Mesothelial cell of epicardium (in vitro differentiated cells): ENCODE measurements around the gene MINDY4. TPM values are rescaled to one million over a fixed set of nuclear protein-coding genes. Genes with fewer than 3 reads are reported as not detected.
A peak's percentile ranks its signal among the peaks of the same experiment; 100 is the strongest.

Experiments
- DNase-seq, 2 experiments: peaks; one replicate each; pipeline ENCODE4 v3.0.0; 2021; ENCODE audit warnings: low spot score in 2 of 2; ENCODE audit not compliant: unreplicated experiment in 2 of 2
- H3K27ac Mint-ChIP-seq: 2 replicates; pipeline ENCODE4 v1.8.0; 2021; ENCODE audit warnings: mixed read lengths
- H3K27me3 Mint-ChIP-seq: 2 replicates; pipeline ENCODE4 v1.8.0; 2021; ENCODE audit warnings: low read depth, mixed read lengths
- H3K36me3 Mint-ChIP-seq: 2 replicates; pipeline ENCODE4 v1.8.0; 2021; ENCODE audit warnings: mixed read lengths
- H3K4me1 Mint-ChIP-seq: 2 replicates; pipeline ENCODE4 v1.8.0; 2021; ENCODE audit warnings: mixed read lengths
- H3K4me3 Mint-ChIP-seq: 2 replicates; pipeline ENCODE4 v1.8.0; 2021; ENCODE audit warnings: mild to moderate bottlenecking, moderate library complexity, mixed read lengths
- H3K9me3 Mint-ChIP-seq: 2 replicates; pipeline ENCODE4 v1.8.0; 2021; ENCODE audit warnings: mixed read lengths
- CTCF ChIP-seq: fragments of 200-600 bp; sonication (generic); IDR thresholded peaks from one replicate; pipeline ENCODE4 v1.5.0; 2021; ENCODE audit warnings: antibody characterized with exemption; ENCODE audit not compliant: unreplicated experiment
- total RNA-seq: library from RNA; stranded (reverse); gene quantifications from 3 replicates; pipeline ENCODE4 v1.2.1, GENCODE V29; 2021

Gene MINDY4
- total RNA-seq, result 10.8 to 11.6 TPM (median 11.3 TPM) in 3 replicates

GRCh38 chr7:30771174-30771879 lies at the start of gene MINDY4:
Gene MINDY4, plus strand, starts transcription at chr7:30771417. Its CDS starts 77 bp downstream, at chr7:30771494.
- H3K36me3 Mint-ChIP-seq, result no peaks in the 10 kb centered on the region
- peak within 1 kb of the TSS; percentile 73 for H3K4me3 Mint-ChIP-seq
- no peaks in the 10 kb centered on the region for H3K27me3 Mint-ChIP-seq
- H3K9me3 Mint-ChIP-seq, result no peaks in the 10 kb centered on the region
- DNase-seq, result peak; percentile 64 to 78
- TF ChIP-seq CTCF, result no peak
- peak within 1 kb of the TSS; percentile 59 for H3K27ac Mint-ChIP-seq
- H3K4me1 Mint-ChIP-seq, result peaks cover 19% of the 10 kb centered on the region

GRCh38 chr7:30722187-30722586 lies 49.0 kb upstream of the MINDY4 start:
- no peak for TF ChIP-seq CTCF
- Mint-ChIP-seq H3K36me3 (peaks cover 10% of the 10 kb centered on the region), H3K27ac (no peak overlapping the region), H3K4me3 (no peak overlapping the region), H3K4me1 (peaks cover 3% of the 10 kb centered on the region), H3K27me3 (peaks cover 12% of the 10 kb centered on the region), H3K9me3 (peaks cover 27% of the 10 kb centered on the region)
- DNase-seq, result no peak

GRCh38 chr7:30722671-30723070 lies 48.5 kb upstream of the MINDY4 start:
- no peak for TF ChIP-seq CTCF
- Mint-ChIP-seq H3K27me3 (peaks cover 12% of the 10 kb centered on the region), H3K36me3 (peaks cover 10% of the 10 kb centered on the region), H3K4me1 (peaks cover 3% of the 10 kb centered on the region), H3K27ac (no peak overlapping the region), H3K4me3 (no peak overlapping the region), H3K9me3 (peaks cover 24% of the 10 kb centered on the region)
- no peak for DNase-seq

GRCh38 chr7:30723776-30724175 lies 47.4 kb upstream of the MINDY4 start:
- no peak for DNase-seq
- Mint-ChIP-seq H3K27me3 (peaks cover 19% of the 10 kb centered on the region), H3K36me3 (peaks cover 2% of the 10 kb centered on the region), H3K4me3 (no peak overlapping the region), H3K27ac (no peak overlapping the region), H3K9me3 (peaks cover 13% of the 10 kb centered on the region), H3K4me1 (peaks cover 7% of the 10 kb centered on the region)
- TF ChIP-seq CTCF, result no peak

GRCh38 chr7:30726296-30727006 lies 44.8 kb upstream of the MINDY4 start:
- H3K4me1 Mint-ChIP-seq, result peaks cover 9% of the 10 kb centered on the region
- H3K4me3 Mint-ChIP-seq, result no peak overlapping the region
- no peak overlapping the region for H3K27ac Mint-ChIP-seq
- no peak for DNase-seq
- TF ChIP-seq CTCF, result no peak
- H3K9me3 Mint-ChIP-seq, result no peaks in the 10 kb centered on the region
- peaks cover 31% of the 10 kb centered on the region for H3K27me3 Mint-ChIP-seq
- no peaks in the 10 kb centered on the region for H3K36me3 Mint-ChIP-seq
